GM13977 (cell line): ENCODE measurements around the gene KCTD15.

Source experiments
- DNase-seq: peaks from one replicate; pipeline ENCODE4 v3.0.0; 2012; ENCODE audit warnings: low spot score
- in situ Hi-C: fragments of 300-500 bp; cut with MboI; formaldehyde crosslinking; loops from one replicate; pipeline ENCODE4 v1.12.0; 2022; ENCODE audit warnings: low sequenced_read_pairs, low pct_unique_long_range_greater_than_20kb, mixed read lengths, inconsistent platforms; ENCODE audit not compliant: unreplicated experiment
- TF ChIP-seq, protein P1 (sequence below): IDR thresholded peaks from 2 replicates; pipeline ENCODE4 v1.5.1; 2012; ENCODE audit warnings: mild to moderate bottlenecking, control low read depth; ENCODE audit not compliant: insufficient read depth; ENCODE audit errors: extremely low read depth, missing control alignments

KCTD15 gene

DNA sequence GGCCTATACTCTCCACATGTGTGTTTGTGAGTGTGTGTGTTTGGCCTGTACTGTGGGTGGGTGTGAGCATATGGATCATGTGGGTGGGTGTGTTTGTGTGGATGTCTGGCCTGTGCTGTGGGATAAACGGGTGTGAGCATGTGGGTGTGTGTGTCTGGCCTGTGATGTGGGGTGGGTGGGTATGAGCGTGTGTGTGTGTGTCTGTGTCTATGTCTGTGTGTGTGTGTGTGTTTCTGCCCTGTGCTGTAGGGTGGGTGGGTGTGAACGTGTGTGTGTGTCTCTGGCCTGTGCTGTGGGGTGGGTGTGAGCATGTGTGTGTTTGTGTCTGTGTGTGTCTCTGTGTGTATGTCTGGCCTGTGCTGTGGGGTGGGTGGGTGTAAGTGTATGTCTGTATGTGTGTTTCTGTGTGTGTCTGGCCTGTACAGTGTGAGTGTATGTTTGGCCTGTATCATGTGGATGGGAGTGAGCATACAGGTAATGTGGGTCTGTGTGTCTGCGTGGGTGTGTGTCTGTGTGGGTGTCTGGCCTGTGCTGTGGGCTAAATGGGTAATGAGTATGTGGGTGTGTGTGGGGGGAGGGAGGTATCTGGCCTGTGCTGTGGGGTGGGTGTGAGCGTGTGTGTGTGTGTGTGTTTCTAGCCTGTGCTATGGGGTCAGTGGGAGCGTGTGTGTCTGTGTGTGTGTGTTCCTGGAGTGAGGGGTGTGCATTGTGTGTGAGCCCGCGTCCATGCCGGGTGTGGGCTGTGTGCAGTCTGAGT lies 20.8 kb upstream of the KCTD15 start:
- DNase-seq: no peak
- in situ Hi-C loops: loop anchor here (10.0 to 25.0 kb wide), 2 partner anchors 336 to 351 kb away; no protein-coding TSS in a partner anchor
- TF ChIP-seq, protein P1, sequence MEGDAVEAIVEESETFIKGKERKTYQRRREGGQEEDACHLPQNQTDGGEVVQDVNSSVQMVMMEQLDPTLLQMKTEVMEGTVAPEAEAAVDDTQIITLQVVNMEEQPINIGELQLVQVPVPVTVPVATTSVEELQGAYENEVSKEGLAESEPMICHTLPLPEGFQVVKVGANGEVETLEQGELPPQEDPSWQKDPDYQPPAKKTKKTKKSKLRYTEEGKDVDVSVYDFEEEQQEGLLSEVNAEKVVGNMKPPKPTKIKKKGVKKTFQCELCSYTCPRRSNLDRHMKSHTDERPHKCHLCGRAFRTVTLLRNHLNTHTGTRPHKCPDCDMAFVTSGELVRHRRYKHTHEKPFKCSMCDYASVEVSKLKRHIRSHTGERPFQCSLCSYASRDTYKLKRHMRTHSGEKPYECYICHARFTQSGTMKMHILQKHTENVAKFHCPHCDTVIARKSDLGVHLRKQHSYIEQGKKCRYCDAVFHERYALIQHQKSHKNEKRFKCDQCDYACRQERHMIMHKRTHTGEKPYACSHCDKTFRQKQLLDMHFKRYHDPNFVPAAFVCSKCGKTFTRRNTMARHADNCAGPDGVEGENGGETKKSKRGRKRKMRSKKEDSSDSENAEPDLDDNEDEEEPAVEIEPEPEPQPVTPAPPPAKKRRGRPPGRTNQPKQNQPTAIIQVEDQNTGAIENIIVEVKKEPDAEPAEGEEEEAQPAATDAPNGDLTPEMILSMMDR: no peak

DNA sequence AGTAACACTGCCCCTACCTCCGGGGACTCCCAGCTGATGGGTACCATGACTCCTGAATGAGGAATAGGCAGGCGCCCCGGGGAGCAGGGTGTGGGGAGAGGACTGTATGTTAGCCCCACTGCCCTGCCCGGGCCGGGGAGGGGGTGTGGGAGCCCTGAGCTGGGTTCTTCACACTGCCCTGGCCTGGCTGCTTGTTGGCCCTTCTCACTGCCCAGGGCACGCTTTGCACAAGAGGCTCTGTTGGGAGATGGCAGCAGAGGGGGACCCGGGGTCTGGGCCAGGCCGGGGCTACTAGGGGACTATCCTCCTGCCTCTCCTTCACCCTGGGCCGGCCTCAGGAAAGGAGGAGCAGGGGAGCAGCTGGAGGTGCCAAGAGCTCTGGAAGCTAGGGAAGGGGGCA lies 19.3 kb upstream of the KCTD15 start:
- in situ Hi-C loops: loop anchor here (10.0 to 25.0 kb wide), 2 partner anchors 335 to 353 kb away; no protein-coding TSS in a partner anchor
- TF ChIP-seq, protein P1: no peak
- no peak for DNase-seq

DNA sequence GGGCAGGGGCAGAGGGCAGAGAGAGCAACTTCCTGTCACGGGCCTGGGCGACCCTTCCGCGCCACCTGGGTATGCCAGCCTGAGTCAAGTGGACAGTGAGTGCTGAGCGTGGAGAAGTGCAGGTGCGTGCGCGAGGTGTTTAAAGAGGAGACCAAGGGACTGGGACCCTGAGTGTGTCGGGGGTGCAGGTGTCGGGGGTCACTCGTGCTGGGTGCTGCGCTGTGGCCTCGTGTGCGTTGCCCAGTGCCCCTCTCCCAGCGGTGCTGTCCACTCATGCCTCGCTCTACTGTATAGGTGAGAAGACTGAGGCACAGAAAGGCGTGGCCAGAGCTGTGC lies 18.9 kb upstream of the KCTD15 start:
- in situ Hi-C loops: loop anchor here (10.0 to 25.0 kb wide), 2 partner anchors 335 to 353 kb away; no protein-coding TSS in a partner anchor
- TF ChIP-seq, protein P1: peak; percentile 14
- no peak for DNase-seq

DNA sequence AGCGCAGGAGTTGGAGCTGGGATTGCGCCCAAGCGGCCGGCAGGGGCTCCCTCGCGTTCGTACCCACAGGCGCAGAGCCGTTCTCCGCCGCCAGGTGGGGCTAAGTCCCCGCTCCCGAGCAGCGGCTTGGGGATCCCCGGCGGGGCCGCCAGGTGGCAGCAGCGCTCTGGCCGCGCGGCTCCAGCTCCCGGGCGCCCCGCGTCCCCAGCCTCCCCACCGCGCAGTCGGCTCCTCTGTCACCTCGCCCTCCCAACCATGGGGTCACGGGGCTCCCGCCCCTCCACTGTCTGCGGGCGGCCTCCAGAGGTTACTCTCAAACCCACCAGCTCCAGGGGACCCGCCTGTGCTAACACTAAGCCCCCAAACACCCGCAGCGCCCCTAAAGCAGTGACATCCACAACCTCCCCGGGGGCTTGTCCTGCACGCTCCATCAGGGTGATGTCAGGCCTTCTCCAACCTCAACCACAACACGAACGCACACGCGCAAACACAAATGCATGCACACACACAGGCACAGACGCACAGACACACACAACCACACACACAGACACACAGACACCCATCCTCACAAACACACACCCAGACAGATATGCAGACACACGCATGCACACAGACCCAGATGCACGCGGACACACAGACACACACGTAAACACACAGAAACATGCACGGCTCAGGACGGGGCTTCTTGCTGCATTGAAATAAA lies 18.4 kb upstream of the KCTD15 start:
- TF ChIP-seq, protein P1: peak; percentile 100
- peak; percentile 97 for DNase-seq
- in situ Hi-C loops: loop anchor here (10.0 to 25.0 kb wide), 2 partner anchors 334 to 353 kb away; no protein-coding TSS in a partner anchor

DNA sequence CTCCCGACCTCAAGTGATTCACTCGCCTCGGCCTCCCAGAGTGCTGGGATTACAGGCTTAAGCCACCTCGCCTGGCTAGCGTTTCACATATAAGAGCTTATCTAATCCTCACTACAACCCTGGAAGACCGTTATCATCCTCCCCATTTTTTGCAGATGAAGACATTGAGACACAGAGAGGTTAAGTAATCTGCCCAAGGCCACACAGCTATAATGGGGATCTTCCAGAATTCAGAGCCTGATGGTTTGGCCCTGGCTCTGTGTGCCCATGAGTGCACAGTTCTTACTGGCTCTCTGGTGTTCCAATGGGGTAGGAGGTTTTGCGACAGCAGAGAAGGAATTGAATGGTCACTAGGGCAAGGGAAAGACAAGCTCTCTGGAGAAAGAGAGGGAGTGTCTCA lies 16.8 kb upstream of the KCTD15 start:
- in situ Hi-C loops: loop anchor here (10.0 to 25.0 kb wide), 2 partner anchors 332 to 355 kb away; no protein-coding TSS in a partner anchor

DNA sequence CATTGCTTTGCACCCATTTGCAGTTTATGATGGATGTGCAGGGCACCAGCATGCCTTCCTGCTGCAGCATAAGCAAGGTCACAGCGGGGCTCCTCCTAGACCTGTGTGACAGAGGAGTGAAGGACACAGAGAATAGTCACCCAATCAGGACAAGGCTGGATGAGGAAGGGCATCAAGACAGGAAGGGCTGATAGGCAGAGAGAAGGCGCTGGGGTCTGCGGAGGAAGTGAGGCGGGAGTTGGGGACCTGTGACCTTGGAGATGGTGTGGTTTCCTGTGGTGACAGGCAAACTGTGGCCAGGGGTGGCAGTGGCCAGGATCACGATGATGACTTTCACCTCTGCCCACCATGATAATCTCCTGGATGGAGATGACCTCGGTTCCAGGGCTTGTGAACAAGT lies 16.4 kb upstream of the KCTD15 start:
- no peak for DNase-seq

More for the DNA sequence above, 16.8 kb upstream of the KCTD15 start:
- DNase-seq: no peak
- TF ChIP-seq, protein P1: no peak

More for the DNA sequence above, 16.4 kb upstream of the KCTD15 start:
- in situ Hi-C loops: loop anchor here (25.0 kb wide), 1 partner anchor 332 kb away; no protein-coding TSS in a partner anchor
- TF ChIP-seq, protein P1: no peak
